ENCODE results near the gene CACHD1.
"Not testable (repeated sequence)": the region's sequence is repeated elsewhere in the genome, so short reads cannot be mapped to it uniquely, and the experiment has no call there.

CACHD1 gene

GRCh38 chr1:64498325-64498724 lies 28.4 kb downstream of the CACHD1 start:
- DNase-seq: no peak

GRCh38 chr1:64499011-64499410 lies 29.1 kb downstream of the CACHD1 start:
- no peak for DNase-seq

- DNase-seq: peak; percentile 7
Observed at GRCh38 chr1:64499966-64500365, 30.0 kb downstream of the CACHD1 start.

GRCh38 chr1:64502083-64502482 lies 32.2 kb downstream of the CACHD1 start:
- no peak for DNase-seq

- no peak for DNase-seq
Observed at GRCh38 chr1:64502931-64503330, 33.0 kb downstream of the CACHD1 start.

GRCh38 chr1:64505232-64505943 lies 35.5 kb downstream of the CACHD1 start:
- peak; percentile 78 for DNase-seq

- DNase-seq: peak; percentile 47
Observed at GRCh38 chr1:64505944-64506655, 36.2 kb downstream of the CACHD1 start.

GRCh38 chr1:64508629-64509028 lies 38.7 kb downstream of the CACHD1 start:
- no peak for DNase-seq

GRCh38 chr1:64511044-64511443 lies 41.1 kb downstream of the CACHD1 start:
- no peak for DNase-seq

- DNase-seq: not testable (repeated sequence)
Observed at GRCh38 chr1:64512206-64512605, 42.3 kb downstream of the CACHD1 start.

- DNase-seq: no peak
Observed at GRCh38 chr1:64513545-64513944, 43.6 kb downstream of the CACHD1 start.

- no peak for DNase-seq
Observed at GRCh38 chr1:64514197-64514765, 44.4 kb downstream of the CACHD1 start.

GRCh38 chr1:64515427-64515826 lies 45.5 kb downstream of the CACHD1 start:
- no peak for DNase-seq

GRCh38 chr1:64516301-64516700 lies 46.4 kb downstream of the CACHD1 start:
- DNase-seq: no peak

GRCh38 chr1:64516803-64517568 lies 47.1 kb downstream of the CACHD1 start:
- DNase-seq: no peak

- no peak for DNase-seq
Observed at GRCh38 chr1:64517640-64518039, 47.7 kb downstream of the CACHD1 start.

- DNase-seq: no peak
Observed at GRCh38 chr1:64518692-64519481, 49.0 kb downstream of the CACHD1 start.

GRCh38 chr1:64519901-64520300 lies 50.0 kb downstream of the CACHD1 start:
- no peak for DNase-seq

- no peak for DNase-seq
Observed at GRCh38 chr1:64522740-64523139, 52.8 kb downstream of the CACHD1 start.

GRCh38 chr1:64523413-64524337 lies 53.7 kb downstream of the CACHD1 start:
- DNase-seq: no peak

- no peak for DNase-seq
Observed at GRCh38 chr1:64524614-64525013, 54.7 kb downstream of the CACHD1 start.
